Ishikawa (cell line): Measurements from ENCODE around the gene GRIN1.

Experiments used
- CREB1 ChIP-seq: IDR thresholded peaks from 2 replicates; pipeline ENCODE4 v1.6.1; 2012; ENCODE audit warnings: low read depth
- EGR1 ChIP-seq: IDR thresholded peaks from 2 replicates; pipeline ENCODE4 v1.6.1; 2012
- EP300 ChIP-seq: IDR thresholded peaks from 2 replicates; pipeline ENCODE4 v1.6.1; 2012; ENCODE audit warnings: borderline replicate concordance
- NFIC ChIP-seq: IDR thresholded peaks from 2 replicates; pipeline ENCODE4 v1.6.1; 2012
- RAD21 ChIP-seq: IDR thresholded peaks from 2 replicates; pipeline ENCODE4 v1.6.1; 2012; ENCODE audit warnings: low read depth
- YY1 ChIP-seq: IDR thresholded peaks from 2 replicates; pipeline ENCODE4 v1.6.1; 2012; ENCODE audit warnings: low read depth
- ZBTB7A ChIP-seq: IDR thresholded peaks from 2 replicates; pipeline ENCODE4 v1.6.1; 2012; ENCODE audit warnings: low read depth
- TF ChIP-seq, protein P1 (sequence below): IDR thresholded peaks from 2 replicates; pipeline ENCODE4 v1.6.1; 2012
- TF ChIP-seq, protein P2 (sequence below): IDR thresholded peaks from 2 replicates; pipeline ENCODE4 v1.6.1; 2012

- TF ChIP-seq, protein P1, sequence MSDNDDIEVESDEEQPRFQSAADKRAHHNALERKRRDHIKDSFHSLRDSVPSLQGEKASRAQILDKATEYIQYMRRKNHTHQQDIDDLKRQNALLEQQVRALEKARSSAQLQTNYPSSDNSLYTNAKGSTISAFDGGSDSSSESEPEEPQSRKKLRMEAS, result no peak
- TF ChIP-seq YY1 (no peak), EP300 (no peak), CREB1 (no peak), ZBTB7A (no peak), EGR1 (no peak), RAD21 (no peak), NFIC (no peak)
- TF ChIP-seq, protein P2, sequence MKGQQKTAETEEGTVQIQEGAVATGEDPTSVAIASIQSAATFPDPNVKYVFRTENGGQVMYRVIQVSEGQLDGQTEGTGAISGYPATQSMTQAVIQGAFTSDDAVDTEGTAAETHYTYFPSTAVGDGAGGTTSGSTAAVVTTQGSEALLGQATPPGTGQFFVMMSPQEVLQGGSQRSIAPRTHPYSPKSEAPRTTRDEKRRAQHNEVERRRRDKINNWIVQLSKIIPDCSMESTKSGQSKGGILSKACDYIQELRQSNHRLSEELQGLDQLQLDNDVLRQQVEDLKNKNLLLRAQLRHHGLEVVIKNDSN, result no peak
These were observed 655 bp downstream of the GRIN1 start for GRCh38 chr9:137139468-137140150.
